22Rv1 (cell line): Measurements from ENCODE around the gene ACOXL.

Experiments
- H3K27ac ChIP-seq: fragments of 450-650 bp; 2 replicates; pipeline ENCODE4 v1.5.1; 2017
- ZFX ChIP-seq: fragments of 450-650 bp; IDR thresholded peaks from 2 replicates; pipeline ENCODE4 v1.6.1; 2017; ENCODE audit warnings: antibody characterized with exemption, borderline replicate concordance
- TF ChIP-seq, protein P1 (sequence below): fragments of 450-650 bp; IDR thresholded peaks from 2 replicates; pipeline ENCODE4 v1.5.1; 2017; ENCODE audit warnings: mild to moderate bottlenecking

ACOXL gene

DNA sequence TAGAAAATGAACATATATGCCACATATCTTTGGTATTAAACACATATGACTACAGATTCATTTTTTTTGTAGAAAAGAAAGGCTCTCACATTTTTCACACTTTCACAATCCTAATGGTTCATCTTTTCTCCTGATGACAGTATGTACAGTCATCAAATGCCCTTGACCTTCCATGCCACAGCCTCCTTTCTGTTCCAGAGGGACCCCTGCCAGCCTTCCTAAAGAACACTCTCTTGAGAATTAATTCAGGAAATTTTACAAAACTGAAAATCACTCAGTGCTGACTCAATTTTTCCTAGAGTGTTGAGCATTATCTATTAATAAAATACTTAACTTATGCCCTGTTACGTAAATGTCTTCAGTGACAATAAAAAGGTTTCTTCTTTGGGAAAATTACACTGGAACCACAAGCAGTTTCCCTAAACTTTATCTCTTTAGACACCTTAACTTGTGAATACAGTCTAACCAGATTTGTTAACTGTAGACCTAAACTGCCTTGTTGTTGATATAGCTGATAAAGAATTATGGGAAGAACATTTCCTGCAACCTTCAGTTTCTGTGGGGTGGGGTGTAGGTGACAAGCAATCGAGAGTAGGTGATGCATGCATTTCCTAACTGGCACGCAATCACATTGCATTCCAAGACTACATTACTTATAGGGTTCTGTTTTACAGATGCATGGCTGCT is 15.3 kb upstream of the ACOXL start:
- no peak for TF ChIP-seq ZFX
- TF ChIP-seq, protein P1, sequence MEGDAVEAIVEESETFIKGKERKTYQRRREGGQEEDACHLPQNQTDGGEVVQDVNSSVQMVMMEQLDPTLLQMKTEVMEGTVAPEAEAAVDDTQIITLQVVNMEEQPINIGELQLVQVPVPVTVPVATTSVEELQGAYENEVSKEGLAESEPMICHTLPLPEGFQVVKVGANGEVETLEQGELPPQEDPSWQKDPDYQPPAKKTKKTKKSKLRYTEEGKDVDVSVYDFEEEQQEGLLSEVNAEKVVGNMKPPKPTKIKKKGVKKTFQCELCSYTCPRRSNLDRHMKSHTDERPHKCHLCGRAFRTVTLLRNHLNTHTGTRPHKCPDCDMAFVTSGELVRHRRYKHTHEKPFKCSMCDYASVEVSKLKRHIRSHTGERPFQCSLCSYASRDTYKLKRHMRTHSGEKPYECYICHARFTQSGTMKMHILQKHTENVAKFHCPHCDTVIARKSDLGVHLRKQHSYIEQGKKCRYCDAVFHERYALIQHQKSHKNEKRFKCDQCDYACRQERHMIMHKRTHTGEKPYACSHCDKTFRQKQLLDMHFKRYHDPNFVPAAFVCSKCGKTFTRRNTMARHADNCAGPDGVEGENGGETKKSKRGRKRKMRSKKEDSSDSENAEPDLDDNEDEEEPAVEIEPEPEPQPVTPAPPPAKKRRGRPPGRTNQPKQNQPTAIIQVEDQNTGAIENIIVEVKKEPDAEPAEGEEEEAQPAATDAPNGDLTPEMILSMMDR = no peak
- no peak overlapping the region for H3K27ac ChIP-seq

DNA sequence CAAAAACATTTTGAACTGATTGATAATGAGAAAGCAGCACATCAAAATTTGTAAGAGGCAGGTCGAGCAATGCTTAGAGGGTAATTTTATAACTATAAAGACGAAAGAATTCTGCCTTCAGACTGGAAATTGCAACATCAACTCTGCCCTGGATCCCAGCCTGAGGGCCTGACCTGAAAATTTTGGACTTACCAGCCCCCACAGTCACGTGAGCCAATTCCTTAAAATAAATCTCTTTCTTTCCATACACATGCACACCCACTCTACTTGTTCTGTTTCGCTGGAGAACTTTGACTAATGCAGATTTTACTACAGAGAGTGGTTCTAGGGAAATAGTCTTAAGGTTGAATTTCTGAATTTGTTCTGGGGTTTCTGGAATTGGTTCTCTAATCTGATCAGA is 14.6 kb upstream of the ACOXL start:
- TF ChIP-seq, protein P1 = no peak
- TF ChIP-seq ZFX = no peak
- no peak overlapping the region for H3K27ac ChIP-seq

DNA sequence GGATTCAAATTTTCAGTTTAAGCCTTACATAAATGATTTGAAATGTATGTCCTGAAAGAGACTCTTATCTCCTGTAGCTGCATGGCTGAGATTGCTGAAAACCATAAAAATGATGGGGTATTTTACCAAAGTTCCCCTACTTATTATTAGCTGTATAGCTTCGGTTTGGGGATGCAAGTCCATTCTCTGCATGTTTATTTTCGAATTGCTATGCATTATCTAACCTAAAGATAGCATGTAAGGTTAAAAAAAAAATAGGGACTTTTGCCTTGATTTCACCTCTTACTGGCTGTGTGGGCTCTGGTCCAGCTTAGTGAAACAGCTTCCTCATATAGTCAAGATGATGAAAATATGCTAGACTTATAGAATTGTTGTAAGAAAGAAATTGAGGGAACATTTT is 14.0 kb upstream of the ACOXL start:
- no peak overlapping the region for H3K27ac ChIP-seq
- TF ChIP-seq ZFX = no peak
- TF ChIP-seq, protein P1 = no peak

DNA sequence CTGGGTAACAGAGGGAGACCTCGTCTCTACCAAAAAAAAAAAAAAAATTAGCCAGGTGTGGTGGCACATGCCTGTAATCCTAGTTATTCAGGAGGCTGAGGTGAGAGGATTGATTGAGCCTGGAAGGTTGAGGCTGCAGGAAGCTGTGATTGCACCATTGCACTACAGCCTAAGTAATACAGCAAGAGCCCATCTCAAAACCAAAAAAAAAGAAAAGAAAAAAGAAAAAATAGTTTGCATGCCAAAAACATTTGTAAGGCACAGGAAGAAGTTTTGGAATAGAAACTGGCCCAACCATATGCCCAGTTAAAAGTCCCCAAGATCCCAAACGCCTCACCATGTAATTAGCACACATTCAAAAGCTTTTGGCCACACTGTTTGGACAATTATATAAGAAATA is 13.4 kb upstream of the ACOXL start:
- TF ChIP-seq, protein P1 = no peak
- TF ChIP-seq ZFX = no peak
- no peak overlapping the region for H3K27ac ChIP-seq

DNA sequence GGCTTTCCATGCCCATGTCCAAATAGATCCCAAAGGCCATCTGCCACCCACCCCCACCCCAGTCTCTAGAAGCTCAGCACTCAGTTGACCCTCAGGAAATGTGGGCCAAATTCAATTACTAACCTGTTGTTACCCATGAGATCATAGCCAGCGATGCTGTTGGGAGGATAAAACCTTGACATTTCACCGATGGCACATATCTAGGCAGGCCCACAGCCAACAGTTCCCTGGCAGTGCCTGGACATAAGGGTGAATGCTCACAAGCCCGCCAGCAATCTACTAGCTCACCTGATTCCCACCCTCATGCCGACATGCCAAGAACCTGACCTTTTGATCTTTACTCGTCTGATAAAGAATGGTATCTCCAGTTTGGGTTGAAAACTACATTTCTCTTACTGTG is 11.8 kb upstream of the ACOXL start:
- TF ChIP-seq, protein P1 = no peak
- no peak for TF ChIP-seq ZFX
- H3K27ac ChIP-seq = no peak overlapping the region

DNA sequence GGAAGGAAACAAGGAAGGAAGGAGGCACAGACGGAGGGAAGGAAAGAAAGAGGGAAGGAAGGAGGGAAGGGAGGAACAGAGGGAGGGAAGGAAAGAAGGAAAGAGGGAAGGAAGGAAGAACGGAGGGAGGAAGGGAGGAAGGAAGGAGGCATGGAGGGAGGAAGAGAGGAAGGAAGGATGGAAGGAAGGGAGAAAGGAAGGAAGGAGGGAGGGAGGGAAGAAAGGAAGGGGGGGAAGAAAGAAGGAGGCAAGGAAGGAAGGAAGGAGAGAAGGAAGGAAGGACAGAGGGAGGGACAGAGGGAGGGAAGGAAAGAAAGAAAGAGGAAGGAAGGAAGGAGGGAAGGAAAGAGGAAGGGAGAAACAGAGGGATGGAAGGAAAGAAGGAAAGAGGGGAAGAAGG is 7.6 kb upstream of the ACOXL start:
- TF ChIP-seq ZFX = no peak
- TF ChIP-seq, protein P1 = no peak

DNA sequence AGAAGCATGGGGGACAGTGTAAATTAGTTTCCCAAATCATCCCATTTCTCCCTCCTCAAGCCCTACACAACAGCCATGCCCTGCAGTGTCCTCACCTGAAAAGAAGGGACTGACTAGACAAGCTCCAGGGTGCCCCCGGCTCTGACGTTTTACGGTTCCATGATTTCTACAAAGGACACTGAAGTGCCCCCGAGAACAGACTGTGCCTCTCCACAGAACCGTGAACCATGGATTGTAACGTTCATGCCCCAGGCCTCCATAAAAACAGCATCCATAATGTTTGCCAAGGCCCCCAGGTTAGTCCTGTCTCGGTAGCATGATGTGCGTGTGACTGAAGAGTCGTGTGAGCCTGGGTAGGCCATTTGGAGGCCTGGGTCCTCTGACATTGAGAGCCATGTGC is 7.0 kb upstream of the ACOXL start:
- TF ChIP-seq, protein P1 = no peak
- TF ChIP-seq ZFX = no peak
- H3K27ac ChIP-seq = no peak overlapping the region

More for the DNA sequence above, 7.6 kb upstream of the ACOXL start:
- H3K27ac ChIP-seq = no peak overlapping the region
